Measurements from ENCODE around the gene UCP2. TPM values are rescaled to one million over a fixed set of nuclear protein-coding genes. Genes with fewer than 3 reads are reported as not detected.

Gene UCP2
- total RNA-seq, 1 donor from 2014 or later = 51.3 TPM

- TF ChIP-seq, protein P1, sequence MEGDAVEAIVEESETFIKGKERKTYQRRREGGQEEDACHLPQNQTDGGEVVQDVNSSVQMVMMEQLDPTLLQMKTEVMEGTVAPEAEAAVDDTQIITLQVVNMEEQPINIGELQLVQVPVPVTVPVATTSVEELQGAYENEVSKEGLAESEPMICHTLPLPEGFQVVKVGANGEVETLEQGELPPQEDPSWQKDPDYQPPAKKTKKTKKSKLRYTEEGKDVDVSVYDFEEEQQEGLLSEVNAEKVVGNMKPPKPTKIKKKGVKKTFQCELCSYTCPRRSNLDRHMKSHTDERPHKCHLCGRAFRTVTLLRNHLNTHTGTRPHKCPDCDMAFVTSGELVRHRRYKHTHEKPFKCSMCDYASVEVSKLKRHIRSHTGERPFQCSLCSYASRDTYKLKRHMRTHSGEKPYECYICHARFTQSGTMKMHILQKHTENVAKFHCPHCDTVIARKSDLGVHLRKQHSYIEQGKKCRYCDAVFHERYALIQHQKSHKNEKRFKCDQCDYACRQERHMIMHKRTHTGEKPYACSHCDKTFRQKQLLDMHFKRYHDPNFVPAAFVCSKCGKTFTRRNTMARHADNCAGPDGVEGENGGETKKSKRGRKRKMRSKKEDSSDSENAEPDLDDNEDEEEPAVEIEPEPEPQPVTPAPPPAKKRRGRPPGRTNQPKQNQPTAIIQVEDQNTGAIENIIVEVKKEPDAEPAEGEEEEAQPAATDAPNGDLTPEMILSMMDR (IDR thresholded peaks at IDR 0.05) = no peak
- TF ChIP-seq POLR2AphosphoS5 (IDR thresholded peaks at IDR 0.05; ENCODE audit: insufficient read depth in 1 of 2, low read depth in 1 of 2) = no peak
- TF ChIP-seq POLR2A (IDR thresholded peaks at IDR 0.05) = no peak
- H3K4me3 ChIP-seq = no peak overlapping the region
- no peaks in the 10 kb centered on the region for H3K9me3 ChIP-seq
- H3K27me3 ChIP-seq = no peaks in the 10 kb centered on the region
- peaks cover 15% of the 10 kb centered on the region for H3K4me1 ChIP-seq
- H3K27ac ChIP-seq = no peak overlapping the region
- H3K36me3 ChIP-seq = no peaks in the 10 kb centered on the region
- no peak for DNase-seq (ENCODE audit: extremely low spot score in 2 of 2)
- intact Hi-C loops (cut with DNase I) = no loop called here
These were observed 11.4 kb downstream of the UCP2 start for GRCh38 chr11:73971175-73971719.

DNA sequence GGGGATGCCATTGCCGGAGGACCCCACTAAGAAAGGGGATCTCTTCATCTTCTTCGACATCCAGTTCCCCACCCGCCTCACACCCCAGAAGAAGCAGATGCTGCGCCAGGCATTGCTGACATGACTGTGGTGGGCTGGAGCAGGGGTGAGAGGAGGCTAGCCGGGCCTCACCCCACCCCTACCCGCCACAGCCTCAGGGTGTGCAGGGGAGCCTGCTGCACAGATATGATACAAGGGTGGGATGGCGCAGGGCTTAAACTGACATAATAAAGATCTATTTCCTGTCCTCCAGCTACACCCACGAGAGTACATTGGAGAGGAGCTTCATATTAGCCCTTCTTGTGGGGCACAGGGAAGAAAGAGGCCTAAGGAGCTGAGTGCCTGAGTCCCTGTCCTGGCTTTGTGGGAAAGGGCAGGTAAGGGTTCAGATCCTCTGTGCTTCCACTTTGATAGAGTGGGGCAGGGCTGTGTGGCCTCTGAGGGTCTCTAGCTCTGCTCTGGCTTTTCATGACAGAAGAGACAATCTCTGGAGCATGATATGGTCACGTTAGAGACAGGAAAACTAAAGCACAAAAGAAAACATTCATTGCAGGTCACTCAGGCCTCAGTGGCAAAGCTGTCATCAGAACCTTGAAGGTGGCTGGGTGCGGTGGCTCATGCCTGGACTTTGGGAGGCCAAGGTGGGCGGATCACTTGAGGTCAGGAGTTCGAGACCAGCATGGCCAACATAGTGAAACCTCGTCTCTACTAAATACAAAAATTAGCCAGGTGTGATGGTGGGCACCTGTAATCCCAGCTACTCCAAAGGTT is 12.4 kb downstream of the UCP2 start:
- intact Hi-C loops (cut with DNase I) = no loop called here
- H3K9me3 ChIP-seq = no peaks in the 10 kb centered on the region
- H3K27me3 ChIP-seq = no peaks in the 10 kb centered on the region
- DNase-seq (ENCODE audit: extremely low spot score in 2 of 2) = no peak
- H3K27ac ChIP-seq = no peak overlapping the region
- H3K36me3 ChIP-seq = no peaks in the 10 kb centered on the region
- TF ChIP-seq POLR2A (IDR thresholded peaks at IDR 0.05) (no peak), POLR2AphosphoS5 (IDR thresholded peaks at IDR 0.05; ENCODE audit: insufficient read depth in 1 of 2, low read depth in 1 of 2) (no peak)
- TF ChIP-seq, protein P1 (IDR thresholded peaks at IDR 0.05) = no peak
- peaks cover 16% of the 10 kb centered on the region for H3K4me1 ChIP-seq
- no peak overlapping the region for H3K4me3 ChIP-seq

DNA sequence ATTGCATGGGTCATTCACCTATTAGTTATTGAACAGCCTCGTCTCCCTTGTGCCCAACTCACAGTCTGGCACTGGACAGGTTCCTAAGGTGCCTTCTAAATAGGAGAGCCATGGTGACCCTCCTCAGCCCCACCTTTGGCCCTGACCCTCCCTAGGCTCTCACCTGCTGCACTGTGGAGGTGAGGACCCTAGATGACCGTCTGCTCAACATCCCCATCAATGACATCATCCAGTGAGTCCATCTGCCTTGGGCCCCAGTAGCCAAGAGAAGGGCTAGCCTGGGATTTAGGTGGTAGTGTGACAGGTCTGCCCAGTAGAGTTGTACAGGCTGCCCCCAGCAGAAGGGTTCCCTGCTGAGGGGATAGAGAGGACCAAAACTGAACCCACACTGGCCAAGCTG is 13.6 kb downstream of the UCP2 start:
- H3K27me3 ChIP-seq = no peaks in the 10 kb centered on the region
- intact Hi-C loops (cut with DNase I) = no loop called here

GRCh38 chr11:73968356-73968966 is 14.2 kb downstream of the UCP2 start:
- H3K9me3 ChIP-seq = no peaks in the 10 kb centered on the region
- no peaks in the 10 kb centered on the region for H3K27me3 ChIP-seq
- H3K4me3 ChIP-seq = no peak overlapping the region
- no peak for DNase-seq (ENCODE audit: extremely low spot score in 2 of 2)
- no peaks in the 10 kb centered on the region for H3K36me3 ChIP-seq
- TF ChIP-seq, protein P1 (IDR thresholded peaks at IDR 0.05) = no peak
- no peak for TF ChIP-seq POLR2A (IDR thresholded peaks at IDR 0.05)
- TF ChIP-seq POLR2AphosphoS5 (IDR thresholded peaks at IDR 0.05; ENCODE audit: insufficient read depth in 1 of 2, low read depth in 1 of 2) = no peak
- intact Hi-C loops (cut with DNase I) = no loop called here
- H3K27ac ChIP-seq = no peak overlapping the region
- peaks cover 15% of the 10 kb centered on the region for H3K4me1 ChIP-seq

More for the DNA sequence above, 13.6 kb downstream of the UCP2 start:
- TF ChIP-seq, protein P1 (IDR thresholded peaks at IDR 0.05) = no peak
- no peak for TF ChIP-seq POLR2A (IDR thresholded peaks at IDR 0.05)
- no peak for TF ChIP-seq POLR2AphosphoS5 (IDR thresholded peaks at IDR 0.05; ENCODE audit: insufficient read depth in 1 of 2, low read depth in 1 of 2)
- no peak for DNase-seq (ENCODE audit: extremely low spot score in 2 of 2)
- Histone ChIP-seq H3K4me1 (peaks cover 21% of the 10 kb centered on the region), H3K9me3 (no peaks in the 10 kb centered on the region), H3K4me3 (no peak overlapping the region), H3K36me3 (no peaks in the 10 kb centered on the region), H3K27ac (no peak overlapping the region)

- Histone ChIP-seq H3K36me3 (no peaks in the 10 kb centered on the region), H3K4me1 (peaks cover 9% of the 10 kb centered on the region), H3K9me3 (no peaks in the 10 kb centered on the region), H3K27me3 (no peaks in the 10 kb centered on the region), H3K27ac (no peak overlapping the region), H3K4me3 (no peak overlapping the region)
- DNase-seq (ENCODE audit: extremely low spot score in 2 of 2) = no peak
- TF ChIP-seq, protein P1 (IDR thresholded peaks at IDR 0.05) = no peak
- TF ChIP-seq POLR2AphosphoS5 (IDR thresholded peaks at IDR 0.05; ENCODE audit: insufficient read depth in 1 of 2, low read depth in 1 of 2) = no peak
- no peak for TF ChIP-seq POLR2A (IDR thresholded peaks at IDR 0.05)
- intact Hi-C loops (cut with DNase I) = no loop called here
These were observed 16.9 kb downstream of the UCP2 start for GRCh38 chr11:73965764-73966121.
